D721Med (cell line): ENCODE results near the gene MYH4.

Experiments
- DNase-seq: peaks from one replicate; pipeline ENCODE4 v3.0.0; 2011; ENCODE audit warnings: low spot score; ENCODE audit not compliant: insufficient read length
- FAIRE-seq: peaks from 2 replicates; lab custom pipeline; 2011; peaks lifted over from hg19 to GRCh38; lab: Jason Lieb, UNC
- TF ChIP-seq, protein P1 (sequence below): IDR thresholded peaks from 2 replicates; pipeline ENCODE4 v1.5.1; 2012; ENCODE audit warnings: mild to moderate bottlenecking, control low read depth; ENCODE audit not compliant: insufficient read depth; ENCODE audit errors: missing control alignments

The MYH4 gene

DNA sequence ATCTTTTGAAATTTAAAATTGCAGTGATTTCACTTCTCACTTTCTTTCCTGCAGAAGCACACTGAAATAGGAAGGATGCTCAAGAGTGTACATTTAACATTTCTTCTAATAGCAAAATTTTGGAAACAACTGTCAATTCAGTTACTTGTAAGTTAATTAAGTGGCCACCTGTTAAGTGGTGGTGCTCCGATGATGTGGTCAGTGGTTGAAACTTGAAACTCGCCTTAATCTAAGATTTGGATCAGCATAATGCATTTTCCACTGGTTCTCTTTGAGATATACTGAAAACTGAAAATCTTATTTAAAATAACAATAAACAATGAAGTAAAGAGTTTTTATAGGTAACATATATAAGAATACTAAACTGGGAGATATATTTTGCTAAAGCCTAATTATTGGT lies 40.6 kb downstream of the MYH4 start:
- FAIRE-seq = no peak
- DNase-seq = no peak
- TF ChIP-seq, protein P1, sequence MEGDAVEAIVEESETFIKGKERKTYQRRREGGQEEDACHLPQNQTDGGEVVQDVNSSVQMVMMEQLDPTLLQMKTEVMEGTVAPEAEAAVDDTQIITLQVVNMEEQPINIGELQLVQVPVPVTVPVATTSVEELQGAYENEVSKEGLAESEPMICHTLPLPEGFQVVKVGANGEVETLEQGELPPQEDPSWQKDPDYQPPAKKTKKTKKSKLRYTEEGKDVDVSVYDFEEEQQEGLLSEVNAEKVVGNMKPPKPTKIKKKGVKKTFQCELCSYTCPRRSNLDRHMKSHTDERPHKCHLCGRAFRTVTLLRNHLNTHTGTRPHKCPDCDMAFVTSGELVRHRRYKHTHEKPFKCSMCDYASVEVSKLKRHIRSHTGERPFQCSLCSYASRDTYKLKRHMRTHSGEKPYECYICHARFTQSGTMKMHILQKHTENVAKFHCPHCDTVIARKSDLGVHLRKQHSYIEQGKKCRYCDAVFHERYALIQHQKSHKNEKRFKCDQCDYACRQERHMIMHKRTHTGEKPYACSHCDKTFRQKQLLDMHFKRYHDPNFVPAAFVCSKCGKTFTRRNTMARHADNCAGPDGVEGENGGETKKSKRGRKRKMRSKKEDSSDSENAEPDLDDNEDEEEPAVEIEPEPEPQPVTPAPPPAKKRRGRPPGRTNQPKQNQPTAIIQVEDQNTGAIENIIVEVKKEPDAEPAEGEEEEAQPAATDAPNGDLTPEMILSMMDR = no peak

DNA sequence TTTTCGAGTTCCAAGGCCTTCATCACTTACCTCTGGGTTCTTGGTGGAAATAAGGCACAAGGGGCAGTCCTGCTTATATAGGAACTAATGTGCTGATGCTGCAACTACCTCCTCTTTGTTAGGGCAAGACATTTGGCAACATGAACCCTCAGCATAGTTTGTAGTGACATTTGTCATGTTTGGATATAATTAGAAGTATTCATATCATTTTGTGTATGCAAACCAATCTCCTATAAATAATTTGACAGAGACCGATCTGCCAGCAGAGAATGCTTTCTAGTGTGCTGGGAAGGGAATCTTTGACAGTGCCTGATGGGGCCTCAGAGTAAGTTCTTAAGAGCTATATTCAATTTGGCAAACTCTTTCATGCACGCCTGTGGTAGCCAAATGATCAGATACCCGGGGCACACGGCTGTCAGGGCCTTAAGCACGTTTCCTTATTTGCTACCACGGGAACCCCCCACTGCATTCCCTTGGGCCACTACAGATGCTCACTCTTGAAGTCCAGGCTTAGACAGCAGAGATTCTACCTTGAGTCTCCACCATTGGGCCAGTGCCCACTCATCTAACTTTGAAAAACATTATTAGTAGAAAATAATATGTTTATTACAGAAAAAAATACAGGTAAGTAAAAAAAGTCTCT lies 47.3 kb downstream of the MYH4 start, which contains the start of gene MYH8:
Gene MYH8 (minus strand): TSS at position 51 of the 643 bp plus-strand sequence. CDS start 1,723 bp downstream, outside the sequence.
- TF ChIP-seq, protein P1 = no peak
- no peak for FAIRE-seq
- no peak for DNase-seq

DNA sequence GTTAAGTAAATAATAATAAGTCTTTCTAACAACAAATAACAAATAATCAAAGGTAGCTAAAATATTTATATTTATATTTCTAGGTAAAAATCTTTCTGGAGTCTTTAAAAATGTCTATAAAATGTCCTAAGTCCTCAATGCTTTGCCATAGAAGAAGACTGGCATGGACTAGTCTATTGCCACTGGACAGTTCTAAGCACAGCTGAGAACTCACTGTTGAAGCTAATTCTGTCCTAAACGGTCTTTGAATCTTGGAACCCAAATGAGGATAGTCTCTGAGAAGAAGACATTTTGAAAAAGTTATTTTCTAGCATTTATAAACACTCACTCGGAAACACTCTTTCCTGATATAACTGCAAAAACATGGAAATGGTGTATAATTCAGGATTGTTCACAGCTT lies 48.1 kb downstream of the MYH4 start:
- FAIRE-seq = no peak
- TF ChIP-seq, protein P1 = no peak
- DNase-seq = no peak

DNA sequence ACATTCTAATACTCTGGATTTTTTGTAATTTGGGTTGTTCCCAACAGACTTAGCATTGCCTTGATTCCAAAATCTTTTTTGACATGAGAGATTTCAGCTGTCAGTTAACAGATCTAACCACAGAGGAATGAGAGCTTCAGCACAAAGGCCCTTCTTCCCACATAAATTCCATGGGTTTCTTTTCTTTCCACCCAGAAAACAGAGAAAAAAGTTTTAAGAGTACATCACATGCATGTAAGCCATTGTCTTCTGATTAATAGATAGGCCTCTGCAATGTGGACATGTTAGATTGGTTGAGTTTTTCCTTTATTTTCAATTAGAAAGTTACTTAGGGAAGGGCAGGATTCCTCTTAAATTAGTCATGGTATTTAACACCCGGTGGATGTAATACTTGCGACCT lies 48.5 kb downstream of the MYH4 start:
- TF ChIP-seq, protein P1 = no peak
- FAIRE-seq = no peak
- DNase-seq = no peak

DNA sequence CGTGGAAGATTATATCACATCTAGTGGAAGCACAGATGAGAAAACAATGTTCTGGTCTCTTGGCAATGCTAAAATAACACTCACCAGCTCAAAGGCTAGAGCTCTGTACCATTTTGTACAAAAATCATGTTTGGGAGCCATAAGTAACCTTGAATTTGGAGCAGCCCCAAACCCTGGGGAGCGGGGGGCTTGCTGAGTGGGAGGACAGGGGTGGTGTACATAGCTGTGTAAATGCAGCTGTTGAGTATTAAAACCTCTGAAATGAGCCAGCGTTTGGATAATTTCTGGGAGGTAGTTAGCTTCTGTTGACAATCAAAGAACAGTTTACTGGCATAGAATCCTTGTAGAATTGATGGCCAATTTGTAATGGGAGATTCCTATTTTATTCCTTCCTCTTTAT lies 51.9 kb downstream of the MYH4 start:
- TF ChIP-seq, protein P1 = no peak
- FAIRE-seq (no peak), DNase-seq (no peak)

DNA sequence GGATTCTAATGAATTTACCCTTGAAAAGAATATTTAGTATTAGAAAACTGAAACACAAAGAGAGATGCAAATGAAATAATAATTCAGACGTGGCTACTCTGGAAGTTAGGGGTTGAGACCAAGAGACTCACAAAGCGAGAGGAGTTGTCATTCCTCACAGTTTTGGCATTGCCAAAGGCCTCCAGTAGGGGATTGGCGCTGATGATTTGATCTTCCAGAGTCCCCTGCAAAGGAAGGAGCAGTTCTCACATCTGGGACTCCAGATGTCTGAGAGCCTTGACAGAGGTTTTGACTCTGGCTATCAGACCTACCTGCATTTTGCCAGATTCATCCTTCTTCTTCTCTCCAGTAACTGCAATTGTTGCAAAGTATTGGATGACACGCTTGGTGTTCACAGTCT lies 54.2 kb downstream of the MYH4 start:
- TF ChIP-seq, protein P1 = no peak
- DNase-seq = no peak
- no peak for FAIRE-seq

DNA sequence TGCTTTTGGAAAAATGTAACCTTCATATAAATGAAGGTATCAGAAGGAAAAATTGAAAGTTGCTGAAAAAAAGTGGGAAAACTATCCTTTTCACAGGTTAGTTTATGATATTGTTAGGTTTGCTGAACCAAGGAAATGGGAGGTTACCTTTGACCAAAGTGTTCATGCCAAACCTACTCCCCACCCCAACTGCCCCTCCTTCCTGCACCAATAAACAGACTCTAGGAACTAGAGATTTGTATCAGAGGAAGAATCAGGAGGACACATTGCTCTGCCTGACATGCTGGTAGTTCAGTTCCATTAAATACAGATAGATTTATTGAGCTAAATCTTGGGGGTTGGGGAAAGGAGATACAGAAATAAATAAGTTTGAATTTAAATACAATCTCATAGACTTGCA lies 65.8 kb downstream of the MYH4 start:
- DNase-seq (no peak), FAIRE-seq (no peak)
- TF ChIP-seq, protein P1 = no peak
